ENCODE measurements around the gene C1orf232.

The C1orf232 gene

GRCh38 chr1:26168410-26169197, at the start of gene C1orf232:
TSS of gene C1orf232 (minus strand) at chr1:26168963. CDS start at chr1:26168499, 464 bp downstream.
- peak within 1 kb of the TSS; percentile 64 for H3K27ac ChIP-seq (ENCODE audit: low read length)
- H3K4me3 ChIP-seq (ENCODE audit: low read length in 2 of 2): peak within 1 kb of the TSS; percentile 88 to 94
- peak within 1 kb of the TSS; percentile 89 to 95 for H3K9ac ChIP-seq (ENCODE audit: low read length in 2 of 2)
- H3K4me1 ChIP-seq (ENCODE audit: control insufficient read depth, insufficient read depth, low read length): peaks cover 26% of the 10 kb centered on the region
- H3K9me3 ChIP-seq (ENCODE audit: control insufficient read depth in 2 of 2, low read length in 2 of 2): no peaks in the 10 kb centered on the region
- H3K36me3 ChIP-seq (ENCODE audit: control insufficient read depth in 2 of 2, insufficient read depth in 2 of 2, low read length in 2 of 2): peaks cover 0 to 2% of the 10 kb centered on the region in 2 donors
- no peaks in the 10 kb centered on the region for H3K27me3 ChIP-seq (ENCODE audit: control insufficient read depth in 1 of 2, insufficient read depth in 2 of 2, low read length in 2 of 2)

GRCh38 chr1:26215246-26215645, 46.5 kb upstream of the C1orf232 start:
- no peaks in the 10 kb centered on the region for H3K4me1 ChIP-seq (ENCODE audit: control insufficient read depth, insufficient read depth, low read length)

GRCh38 chr1:26213335-26213905, 44.7 kb upstream of the C1orf232 start:
- Histone ChIP-seq H3K27ac (ENCODE audit: low read length) (no peak overlapping the region), H3K9ac (ENCODE audit: low read length in 2 of 2) (no peak overlapping the region), H3K4me1 (ENCODE audit: control insufficient read depth, insufficient read depth, low read length) (no peaks in the 10 kb centered on the region), H3K4me3 (ENCODE audit: low read length in 2 of 2) (no peak overlapping the region), H3K9me3 (ENCODE audit: control insufficient read depth in 2 of 2, low read length in 2 of 2) (no peaks in the 10 kb centered on the region), H3K36me3 (ENCODE audit: control insufficient read depth in 2 of 2, insufficient read depth in 2 of 2, low read length in 2 of 2) (no peaks in the 10 kb centered on the region), H3K27me3 (ENCODE audit: control insufficient read depth in 1 of 2, insufficient read depth in 2 of 2, low read length in 2 of 2) (peaks cover 0 to 2% of the 10 kb centered on the region in 2 donors)

More at GRCh38 chr1:26215246-26215645, 46.5 kb upstream of the C1orf232 start:
- H3K27me3 ChIP-seq (ENCODE audit: control insufficient read depth in 1 of 2, insufficient read depth in 2 of 2, low read length in 2 of 2): peaks cover 2% of the 10 kb centered on the region in 2 donors
- H3K9me3 ChIP-seq (ENCODE audit: control insufficient read depth in 2 of 2, low read length in 2 of 2): no peaks in the 10 kb centered on the region
- no peaks in the 10 kb centered on the region for H3K36me3 ChIP-seq (ENCODE audit: control insufficient read depth in 2 of 2, insufficient read depth in 2 of 2, low read length in 2 of 2)
- H3K4me3 ChIP-seq (ENCODE audit: low read length in 2 of 2): no peak overlapping the region
- no peak overlapping the region for H3K9ac ChIP-seq (ENCODE audit: low read length in 2 of 2)
- no peak overlapping the region for H3K27ac ChIP-seq (ENCODE audit: low read length)

- H3K27ac ChIP-seq (ENCODE audit: low read length): no peak overlapping the region
- H3K27me3 ChIP-seq (ENCODE audit: control insufficient read depth in 1 of 2, insufficient read depth in 2 of 2, low read length in 2 of 2): peaks cover 0 to 2% of the 10 kb centered on the region in 2 donors
- H3K4me3 ChIP-seq (ENCODE audit: low read length in 2 of 2): no peak overlapping the region
- no peak overlapping the region for H3K9ac ChIP-seq (ENCODE audit: low read length in 2 of 2)
- H3K4me1 ChIP-seq (ENCODE audit: control insufficient read depth, insufficient read depth, low read length): no peaks in the 10 kb centered on the region
- H3K9me3 ChIP-seq (ENCODE audit: control insufficient read depth in 2 of 2, low read length in 2 of 2): no peaks in the 10 kb centered on the region
- H3K36me3 ChIP-seq (ENCODE audit: control insufficient read depth in 2 of 2, insufficient read depth in 2 of 2, low read length in 2 of 2): no peaks in the 10 kb centered on the region
These were observed 44.0 kb upstream of the C1orf232 start for GRCh38 chr1:26212726-26213125.

- Histone ChIP-seq H3K4me3 (ENCODE audit: low read length in 2 of 2) (no peak overlapping the region), H3K27me3 (ENCODE audit: control insufficient read depth in 1 of 2, insufficient read depth in 2 of 2, low read length in 2 of 2) (no peaks in the 10 kb centered on the region), H3K9ac (ENCODE audit: low read length in 2 of 2) (no peak overlapping the region), H3K36me3 (ENCODE audit: control insufficient read depth in 2 of 2, insufficient read depth in 2 of 2, low read length in 2 of 2) (no peaks in the 10 kb centered on the region), H3K9me3 (ENCODE audit: control insufficient read depth in 2 of 2, low read length in 2 of 2) (no peaks in the 10 kb centered on the region), H3K27ac (ENCODE audit: low read length) (no peak overlapping the region), H3K4me1 (ENCODE audit: control insufficient read depth, insufficient read depth, low read length) (no peaks in the 10 kb centered on the region)
These were observed 41.5 kb upstream of the C1orf232 start for GRCh38 chr1:26210147-26210870.

- no peaks in the 10 kb centered on the region for H3K36me3 ChIP-seq (ENCODE audit: control insufficient read depth in 2 of 2, insufficient read depth in 2 of 2, low read length in 2 of 2)
- no peak overlapping the region for H3K27ac ChIP-seq (ENCODE audit: low read length)
- H3K4me1 ChIP-seq (ENCODE audit: control insufficient read depth, insufficient read depth, low read length): no peaks in the 10 kb centered on the region
- H3K4me3 ChIP-seq (ENCODE audit: low read length in 2 of 2): no peak overlapping the region
- no peak overlapping the region for H3K9ac ChIP-seq (ENCODE audit: low read length in 2 of 2)
- H3K9me3 ChIP-seq (ENCODE audit: control insufficient read depth in 2 of 2, low read length in 2 of 2): no peaks in the 10 kb centered on the region
- H3K27me3 ChIP-seq (ENCODE audit: control insufficient read depth in 1 of 2, insufficient read depth in 2 of 2, low read length in 2 of 2): peaks cover 4 to 10% of the 10 kb centered on the region in 2 donors
These were observed 35.0 kb upstream of the C1orf232 start for GRCh38 chr1:26203642-26204318.

- no peak overlapping the region for H3K9ac ChIP-seq (ENCODE audit: low read length in 2 of 2)
- H3K27me3 ChIP-seq (ENCODE audit: control insufficient read depth in 1 of 2, insufficient read depth in 2 of 2, low read length in 2 of 2): peaks cover 6 to 16% of the 10 kb centered on the region in 2 donors
- no peak overlapping the region for H3K27ac ChIP-seq (ENCODE audit: low read length)
- no peaks in the 10 kb centered on the region for H3K9me3 ChIP-seq (ENCODE audit: control insufficient read depth in 2 of 2, low read length in 2 of 2)
- H3K4me1 ChIP-seq (ENCODE audit: control insufficient read depth, insufficient read depth, low read length): no peaks in the 10 kb centered on the region
- H3K4me3 ChIP-seq (ENCODE audit: low read length in 2 of 2): no peak overlapping the region
- H3K36me3 ChIP-seq (ENCODE audit: control insufficient read depth in 2 of 2, insufficient read depth in 2 of 2, low read length in 2 of 2): no peaks in the 10 kb centered on the region
These were observed 31.6 kb upstream of the C1orf232 start for GRCh38 chr1:26200413-26200812.

GRCh38 chr1:26197813-26198212, 29.1 kb upstream of the C1orf232 start:
- Histone ChIP-seq H3K9me3 (ENCODE audit: control insufficient read depth in 2 of 2, low read length in 2 of 2) (no peaks in the 10 kb centered on the region), H3K36me3 (ENCODE audit: control insufficient read depth in 2 of 2, insufficient read depth in 2 of 2, low read length in 2 of 2) (no peaks in the 10 kb centered on the region), H3K4me1 (ENCODE audit: control insufficient read depth, insufficient read depth, low read length) (no peaks in the 10 kb centered on the region), H3K9ac (ENCODE audit: low read length in 2 of 2) (no peak overlapping the region), H3K27ac (ENCODE audit: low read length) (no peak overlapping the region), H3K27me3 (ENCODE audit: control insufficient read depth in 1 of 2, insufficient read depth in 2 of 2, low read length in 2 of 2) (peaks cover 6 to 13% of the 10 kb centered on the region in 2 donors), H3K4me3 (ENCODE audit: low read length in 2 of 2) (no peak overlapping the region)

- no peak overlapping the region for H3K27ac ChIP-seq (ENCODE audit: low read length)
- H3K27me3 ChIP-seq (ENCODE audit: control insufficient read depth in 1 of 2, insufficient read depth in 2 of 2, low read length in 2 of 2): peaks cover 6 to 13% of the 10 kb centered on the region in 2 donors
- H3K36me3 ChIP-seq (ENCODE audit: control insufficient read depth in 2 of 2, insufficient read depth in 2 of 2, low read length in 2 of 2): no peaks in the 10 kb centered on the region
- H3K4me1 ChIP-seq (ENCODE audit: control insufficient read depth, insufficient read depth, low read length): no peaks in the 10 kb centered on the region
- H3K9ac ChIP-seq (ENCODE audit: low read length in 2 of 2): no peak overlapping the region
- H3K4me3 ChIP-seq (ENCODE audit: low read length in 2 of 2): no peak overlapping the region
- no peaks in the 10 kb centered on the region for H3K9me3 ChIP-seq (ENCODE audit: control insufficient read depth in 2 of 2, low read length in 2 of 2)
These were observed 28.5 kb upstream of the C1orf232 start for GRCh38 chr1:26197301-26197700.

GRCh38 chr1:26195805-26196204, 27.0 kb upstream of the C1orf232 start:
- no peaks in the 10 kb centered on the region for H3K9me3 ChIP-seq (ENCODE audit: control insufficient read depth in 2 of 2, low read length in 2 of 2)
- H3K4me1 ChIP-seq (ENCODE audit: control insufficient read depth, insufficient read depth, low read length): no peaks in the 10 kb centered on the region
- no peak overlapping the region for H3K4me3 ChIP-seq (ENCODE audit: low read length in 2 of 2)
- no peak overlapping the region for H3K9ac ChIP-seq (ENCODE audit: low read length in 2 of 2)
- H3K27me3 ChIP-seq (ENCODE audit: control insufficient read depth in 1 of 2, insufficient read depth in 2 of 2, low read length in 2 of 2): peaks cover 2 to 10% of the 10 kb centered on the region in 2 donors
- H3K27ac ChIP-seq (ENCODE audit: low read length): no peak overlapping the region
- no peaks in the 10 kb centered on the region for H3K36me3 ChIP-seq (ENCODE audit: control insufficient read depth in 2 of 2, insufficient read depth in 2 of 2, low read length in 2 of 2)
